Gastroesophageal sphincter (tissue), 4 donors: ENCODE data around the gene HOXB4. TPM values are rescaled to one million over a fixed set of nuclear protein-coding genes. Genes with fewer than 3 reads are reported as not detected.

ENCODE experiments used
- ATAC-seq: fragments of 150-250 bp; one replicate; pipeline ENCODE4 v1.9.1; 2016; ENCODE audit warnings: mild to moderate bottlenecking, moderate library complexity
- H3K27ac ChIP-seq, 4 donors: fragments of 200-600 bp; sonication (generic) in 3 of 4; 1 replicate in 3 of 4; 2 replicates in 1 of 4; pipeline ENCODE4 v1.5.1; 2016 to 2019
- H3K27me3 ChIP-seq: fragments of 200-600 bp; sonication (generic); one replicate; pipeline ENCODE4 v1.5.1; 2019
- H3K36me3 ChIP-seq, 2 donors: fragments of 200-600 bp; sonication (generic); one replicate each; pipeline ENCODE4 v1.5.1; 2019; ENCODE audit warnings: control low read depth in 1 of 2
- H3K4me1 ChIP-seq, 3 donors: fragments of 200-600 bp; sonication (generic); 1 replicate in 2 of 3; 2 replicates in 1 of 3; pipeline ENCODE4 v1.5.1; 2016 to 2019; ENCODE audit warnings: control low read depth in 2 of 3
- H3K4me3 ChIP-seq, 2 donors: fragments of 200-600 bp; sonication (generic); one replicate each; pipeline ENCODE4 v1.5.1; 2019; ENCODE audit warnings: mild to moderate bottlenecking in 1 of 2, moderate library complexity in 1 of 2
- H3K9me3 ChIP-seq, 3 donors: fragments of 200-600 bp; sonication (generic); one replicate each; pipeline ENCODE4 v1.5.1; 2017 to 2019; ENCODE audit warnings: control low read depth in 2 of 3
- EP300 ChIP-seq: sonication (generic); formaldehyde crosslinking; IDR thresholded peaks from one replicate; pipeline ENCODE4 v1.6.1; 2017; ENCODE audit warnings: antibody characterized with exemption, mild to moderate bottlenecking
- POLR2A ChIP-seq, 2 donors: fragments of 450-650 bp; IDR thresholded peaks; one replicate each; pipeline ENCODE4 v1.6.1; 2017; ENCODE audit warnings: antibody characterized with exemption in 2 of 2, mild to moderate bottlenecking in 2 of 2, moderate library complexity in 1 of 2
- POLR2AphosphoS5 ChIP-seq: sonication (generic); formaldehyde crosslinking; IDR thresholded peaks from one replicate; pipeline ENCODE4 v1.6.1; 2017; ENCODE audit warnings: antibody characterized with exemption
- WGBS, 2 donors: methylation state at CpG; one replicate each; pipeline ENCODE4 v1.1.5; 2018; ENCODE audit warnings: low coverage in 1 of 2; 5-methylcytosine and 5-hydroxymethylcytosine counted together
- total RNA-seq, 4 donors: library from RNA; depleted of rRNA; stranded (reverse); fragments of >200 nt; gene quantifications; one replicate each; pipeline ENCODE4 v1.1.0, GENCODE V29; 2016
- TF ChIP-seq, protein P1 (sequence below), 4 experiments: fragments of 200-600 bp in 2 of 4; fragments of 450-650 bp in 2 of 4; sonication (generic) in 1 of 4; IDR thresholded peaks; one replicate each; pipeline ENCODE4 v1.5.1; 2017 to 2019; ENCODE audit warnings: antibody characterized with exemption in 4 of 4, mild to moderate bottlenecking in 2 of 4, moderate library complexity in 2 of 4

HOXB4 gene
- total RNA-seq, 4 donors from 2014 or later: 3.0 to 12.9 (median 6.9) TPM

GRCh38 chr17:48593126-48593829 is 15.1 kb upstream of the HOXB4 start, which contains the start of gene HOXB5:
TSS of gene HOXB5 (minus strand) at chr17:48593779. CDS start at chr17:48593682, 97 bp downstream.
- peaks cover 60% of the 10 kb centered on the region for H3K27me3 ChIP-seq
- WGBS, 2 donors: 0% methylated on average over 2 to 13 of the region's 50 CpGs

GRCh38 chr17:48592577-48592976 is 14.4 kb upstream of the HOXB4 start:
- H3K36me3 ChIP-seq: peaks cover 0 to 3% of the 10 kb centered on the region in 2 donors
- H3K4me1 ChIP-seq: peaks cover 0 to 58% (median 3%) of the 10 kb centered on the region in 3 donors
- TF ChIP-seq EP300 (no peak), POLR2AphosphoS5 (no peak), POLR2A (IDR thresholded peaks at IDR 0.05) (no peak)
- 32% methylated on average over 3 to 13 of the region's 14 CpGs for WGBS, 2 donors
- no peaks in the 10 kb centered on the region for H3K9me3 ChIP-seq
- peak overlapping the region in 2 of 4 donors; percentile 97 to 98 for H3K27ac ChIP-seq
- peaks cover 53% of the 10 kb centered on the region for H3K27me3 ChIP-seq
- peak overlapping the region in 1 of 2 donors; percentile 58 for H3K4me3 ChIP-seq
- ATAC-seq: no peak

More at GRCh38 chr17:48593126-48593829, 15.1 kb upstream of the HOXB4 start, which contains the start of gene HOXB5:
- H3K4me3 ChIP-seq: peak within 1 kb of the TSS; percentile 55 to 58
- TF ChIP-seq POLR2AphosphoS5 (peak; percentile 34), POLR2A (IDR thresholded peaks at IDR 0.05) (no peak)
- H3K27ac ChIP-seq: peak within 1 kb of the TSS in 3 of 4 donors; percentile 12 to 98 (median 97)
- peak; percentile 17 for ATAC-seq
- peaks cover 0 to 64% (median 3%) of the 10 kb centered on the region in 3 donors for H3K4me1 ChIP-seq
- peaks cover 0 to 3% of the 10 kb centered on the region in 2 donors for H3K36me3 ChIP-seq
- no peaks in the 10 kb centered on the region for H3K9me3 ChIP-seq

DNA sequence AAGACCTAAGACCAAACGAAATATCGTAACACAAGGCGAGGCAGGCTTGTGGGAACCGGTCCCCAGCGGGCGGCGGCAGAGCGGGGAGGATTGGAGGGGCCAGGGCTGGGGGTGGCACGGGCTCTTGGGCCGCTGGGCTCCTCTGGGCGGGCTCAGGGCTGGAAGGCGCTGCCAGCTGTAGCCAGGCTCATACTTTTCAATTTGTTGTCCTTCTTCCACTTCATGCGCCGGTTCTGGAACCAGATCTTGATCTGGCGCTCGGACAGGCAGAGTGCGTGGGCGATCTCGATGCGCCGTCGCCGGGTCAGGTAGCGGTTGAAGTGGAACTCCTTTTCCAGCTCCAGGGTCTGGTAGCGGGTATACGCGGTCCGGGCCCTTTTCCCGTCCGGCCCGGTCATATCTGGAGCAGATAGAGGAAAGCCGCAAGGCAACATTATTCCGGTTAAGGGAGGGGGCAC is 13.9 kb upstream of the HOXB4 start:
- TF ChIP-seq EP300: no peak
- TF ChIP-seq POLR2AphosphoS5: peak; percentile 44
- 44 to 54% methylated on average over 6 to 12 of the region's 33 CpGs for WGBS, 2 donors
- Histone ChIP-seq H3K27me3 (peaks cover 48% of the 10 kb centered on the region), H3K36me3 (peaks cover 0 to 3% of the 10 kb centered on the region in 2 donors), H3K9me3 (no peaks in the 10 kb centered on the region), H3K27ac (peak overlapping the region in 2 of 4 donors; percentile 97 to 98), H3K4me1 (peaks cover 0 to 58% (median 3%) of the 10 kb centered on the region in 3 donors), H3K4me3 (peak overlapping the region in 1 of 2 donors; percentile 58)
- ATAC-seq: no peak

DNA sequence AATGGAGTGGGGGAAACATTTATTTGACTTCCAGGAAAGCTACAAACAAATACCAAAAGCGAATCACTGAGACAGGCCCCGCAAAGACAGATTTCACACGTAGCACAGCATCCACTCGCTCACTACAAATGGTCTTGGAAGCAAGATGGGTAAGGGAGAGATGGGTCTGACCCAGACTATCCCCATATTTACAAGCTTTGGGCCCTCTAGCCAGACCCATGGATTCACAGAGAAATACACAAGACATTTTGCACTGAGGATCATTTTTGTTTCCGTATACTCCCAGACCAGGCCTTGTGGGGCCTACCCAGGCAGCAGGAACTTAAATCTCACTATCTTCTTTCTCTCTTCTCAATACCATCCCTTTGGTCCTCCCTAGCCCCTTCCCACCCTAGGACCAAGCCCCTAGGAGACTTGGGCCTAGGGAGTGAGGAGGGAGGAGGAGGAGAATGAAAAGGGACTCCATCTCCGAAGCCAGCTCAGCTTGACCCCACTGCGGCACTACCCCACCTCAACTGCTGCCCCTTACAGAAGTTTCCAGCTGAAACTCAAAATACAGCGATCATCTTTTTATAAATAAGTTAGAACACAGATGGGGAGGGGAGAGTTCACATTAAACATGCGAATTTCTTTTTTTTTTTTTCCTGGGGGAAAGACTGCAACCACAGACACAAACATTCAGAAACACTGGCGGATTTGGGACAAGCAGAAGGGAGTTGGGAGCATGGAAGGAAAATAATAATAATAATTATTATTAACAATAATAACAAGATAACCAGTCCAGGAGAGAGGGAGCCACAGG is 13.3 kb upstream of the HOXB4 start:
- 79 to 86% methylated on average over 7 to 9 of the region's 10 CpGs for WGBS, 2 donors
- Histone ChIP-seq H3K4me3 (peak overlapping the region in 1 of 2 donors; percentile 58), H3K27me3 (peaks cover 42% of the 10 kb centered on the region), H3K4me1 (peaks cover 0 to 58% (median 3%) of the 10 kb centered on the region in 3 donors), H3K36me3 (peaks cover 0 to 3% of the 10 kb centered on the region in 2 donors), H3K27ac (peak overlapping the region in 2 of 4 donors; percentile 97 to 98), H3K9me3 (no peaks in the 10 kb centered on the region)
- no peak for ATAC-seq
- TF ChIP-seq EP300 (no peak), POLR2A (IDR thresholded peaks at IDR 0.05) (no peak), POLR2AphosphoS5 (no peak)
- TF ChIP-seq, protein P1, sequence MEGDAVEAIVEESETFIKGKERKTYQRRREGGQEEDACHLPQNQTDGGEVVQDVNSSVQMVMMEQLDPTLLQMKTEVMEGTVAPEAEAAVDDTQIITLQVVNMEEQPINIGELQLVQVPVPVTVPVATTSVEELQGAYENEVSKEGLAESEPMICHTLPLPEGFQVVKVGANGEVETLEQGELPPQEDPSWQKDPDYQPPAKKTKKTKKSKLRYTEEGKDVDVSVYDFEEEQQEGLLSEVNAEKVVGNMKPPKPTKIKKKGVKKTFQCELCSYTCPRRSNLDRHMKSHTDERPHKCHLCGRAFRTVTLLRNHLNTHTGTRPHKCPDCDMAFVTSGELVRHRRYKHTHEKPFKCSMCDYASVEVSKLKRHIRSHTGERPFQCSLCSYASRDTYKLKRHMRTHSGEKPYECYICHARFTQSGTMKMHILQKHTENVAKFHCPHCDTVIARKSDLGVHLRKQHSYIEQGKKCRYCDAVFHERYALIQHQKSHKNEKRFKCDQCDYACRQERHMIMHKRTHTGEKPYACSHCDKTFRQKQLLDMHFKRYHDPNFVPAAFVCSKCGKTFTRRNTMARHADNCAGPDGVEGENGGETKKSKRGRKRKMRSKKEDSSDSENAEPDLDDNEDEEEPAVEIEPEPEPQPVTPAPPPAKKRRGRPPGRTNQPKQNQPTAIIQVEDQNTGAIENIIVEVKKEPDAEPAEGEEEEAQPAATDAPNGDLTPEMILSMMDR (IDR thresholded peaks at IDR 0.05): no peak

GRCh38 chr17:48590607-48591161 is 12.5 kb upstream of the HOXB4 start:
- peaks cover 0 to 59% (median 0%) of the 10 kb centered on the region in 3 donors for H3K4me1 ChIP-seq
- no peaks in the 10 kb centered on the region for H3K9me3 ChIP-seq
- no peaks in the 10 kb centered on the region for H3K36me3 ChIP-seq
- peak overlapping the region in 1 of 2 donors; percentile 39 for H3K4me3 ChIP-seq
- peak overlapping the region in 2 of 4 donors; percentile 97 to 98 for H3K27ac ChIP-seq
- H3K27me3 ChIP-seq: peaks cover 34% of the 10 kb centered on the region
- no peak for ATAC-seq
- TF ChIP-seq POLR2A (IDR thresholded peaks at IDR 0.05) (no peak), EP300 (no peak), POLR2AphosphoS5 (no peak)
- TF ChIP-seq, protein P1 (IDR thresholded peaks at IDR 0.05): no peak
